NCI-H2227 (cell line): ENCODE data around the gene CELF1.

Source experiments
- DNase-seq: peaks from one replicate; lab custom pipeline; 2025; ENCODE audit not compliant: unreplicated experiment; lab: John Stamatoyannopoulos, UW

The CELF1 gene

GRCh38 chr11:47488674-47489394 is 64.1 kb downstream of the CELF1 start:
- no peak for DNase-seq

GRCh38 chr11:47488111-47488510 is 64.8 kb downstream of the CELF1 start:
- no peak for DNase-seq

- DNase-seq = no peak
These were observed 65.5 kb downstream of the CELF1 start for GRCh38 chr11:47487421-47487820.

- no peak for DNase-seq
These were observed 67.8 kb downstream of the CELF1 start for GRCh38 chr11:47485107-47485506.

GRCh38 chr11:47483457-47483856 is 69.5 kb downstream of the CELF1 start:
- no peak for DNase-seq

- no peak for DNase-seq
These were observed 72.2 kb downstream of the CELF1 start for GRCh38 chr11:47480762-47481161.

GRCh38 chr11:47478651-47479329 is 74.1 kb downstream of the CELF1 start:
- DNase-seq = no peak

GRCh38 chr11:47477753-47478152 is 75.2 kb downstream of the CELF1 start:
- no peak for DNase-seq

GRCh38 chr11:47477323-47477722 is 75.6 kb downstream of the CELF1 start:
- no peak for DNase-seq

- DNase-seq = no peak
These were observed 82.3 kb downstream of the CELF1 start for GRCh38 chr11:47470671-47471070.

- no peak for DNase-seq
These were observed 83.4 kb downstream of the CELF1 start for GRCh38 chr11:47469361-47470179.

GRCh38 chr11:47468598-47469214 is 84.2 kb downstream of the CELF1 start:
- peak; percentile 31 for DNase-seq

GRCh38 chr11:47467357-47467756 is 85.6 kb downstream of the CELF1 start:
- DNase-seq = no peak

GRCh38 chr11:47466701-47467250 is 86.2 kb downstream of the CELF1 start:
- peak; percentile 34 for DNase-seq

- DNase-seq = no peak
These were observed 86.7 kb downstream of the CELF1 start for GRCh38 chr11:47466201-47466600.

- DNase-seq = peak; percentile 76
These were observed 88.4 kb downstream of the CELF1 start for GRCh38 chr11:47464483-47464882.

- no peak for DNase-seq
These were observed 91.1 kb downstream of the CELF1 start for GRCh38 chr11:47461876-47462275.

- no peak for DNase-seq
These were observed 92.2 kb downstream of the CELF1 start for GRCh38 chr11:47460571-47461235.

GRCh38 chr11:47454258-47454671 is 98.7 kb downstream of the CELF1 start:
- DNase-seq = peak; percentile 86

GRCh38 chr11:47453365-47453764 is 99.6 kb downstream of the CELF1 start:
- DNase-seq = no peak
